ENCODE measurements around the gene DENND1A.

Gene DENND1A

DNA sequence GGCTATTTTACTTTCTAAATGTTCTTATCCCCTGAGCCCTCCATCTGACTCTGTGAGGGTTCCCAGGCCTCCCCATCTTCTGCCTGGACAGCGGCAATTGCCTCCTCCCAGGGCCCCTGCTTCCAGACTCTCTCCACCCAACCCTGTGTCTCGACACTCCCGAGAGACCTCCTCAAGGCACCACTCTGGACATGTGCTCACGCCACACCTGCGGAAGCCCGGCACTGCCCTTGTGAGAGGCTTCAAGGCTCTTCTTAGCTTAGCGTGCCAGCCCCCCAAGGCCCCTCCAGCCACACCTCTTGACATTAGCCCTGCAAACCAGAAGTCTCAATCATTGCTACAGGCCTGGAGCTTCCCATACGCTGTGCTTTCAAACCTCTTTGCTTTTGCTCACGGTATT is 449.8 kb downstream of the DENND1A start:
- DNase-seq = no peak

GRCh38 chr9:123478967-123479602 is 450.8 kb downstream of the DENND1A start:
- DNase-seq = no peak

DNA sequence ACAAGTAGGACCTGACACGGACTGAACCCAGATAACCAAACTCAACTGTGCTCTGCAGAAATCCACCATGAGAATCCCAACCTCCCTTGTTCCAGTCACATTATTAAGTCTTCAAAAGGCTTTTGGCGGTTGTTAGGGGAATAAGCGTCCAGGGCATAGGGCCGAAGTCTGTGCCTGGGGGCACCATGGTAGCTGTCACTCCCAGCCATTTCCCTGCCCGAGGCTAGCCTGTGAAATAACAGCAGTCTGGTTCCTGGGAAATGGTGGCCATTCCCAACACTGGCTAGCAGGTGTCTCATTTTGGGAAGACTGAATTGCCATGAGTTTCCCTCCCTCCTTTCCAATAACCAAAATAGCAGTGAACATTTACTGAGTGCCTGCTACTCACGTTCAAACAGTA is 451.8 kb downstream of the DENND1A start:
- no peak for DNase-seq

GRCh38 chr9:123475407-123475806 is 454.5 kb downstream of the DENND1A start:
- DNase-seq = no peak

DNA sequence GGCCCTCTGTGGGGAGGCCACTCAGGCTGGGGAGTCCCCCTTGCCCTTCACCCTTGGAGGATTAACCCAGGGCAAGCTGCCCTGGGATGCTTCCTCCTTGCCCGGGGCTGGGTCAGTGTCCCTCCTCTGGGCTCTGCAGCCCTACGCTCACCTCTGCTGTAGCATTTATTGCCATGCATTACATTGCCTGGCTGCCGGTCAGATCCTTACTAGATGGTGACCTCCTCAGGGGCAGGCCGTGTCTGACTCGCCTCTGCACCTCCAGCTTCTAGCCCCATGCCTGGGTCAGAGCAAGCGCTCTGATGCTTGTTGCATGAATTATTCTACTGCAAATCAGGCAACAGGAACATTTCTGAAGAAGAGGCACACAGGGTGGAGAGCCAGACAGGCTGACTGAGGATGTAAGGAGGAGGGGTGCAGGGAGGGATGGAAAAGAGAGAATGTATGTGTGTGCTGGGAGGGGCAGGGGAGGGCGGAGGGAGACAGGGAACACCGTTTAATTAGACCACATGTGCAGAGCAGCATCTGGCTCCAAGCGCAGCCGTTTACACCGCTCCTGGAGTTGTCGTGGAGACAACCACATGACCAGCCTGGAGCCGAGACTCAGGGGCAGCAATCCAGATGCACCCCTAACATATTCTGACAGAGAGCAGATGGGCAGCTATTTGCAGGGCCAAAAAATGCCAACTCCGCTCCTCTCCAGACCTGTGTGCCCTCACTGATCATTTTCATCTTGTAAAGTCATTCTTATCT is 456.9 kb downstream of the DENND1A start:
- peak; percentile 89 for DNase-seq

DNA sequence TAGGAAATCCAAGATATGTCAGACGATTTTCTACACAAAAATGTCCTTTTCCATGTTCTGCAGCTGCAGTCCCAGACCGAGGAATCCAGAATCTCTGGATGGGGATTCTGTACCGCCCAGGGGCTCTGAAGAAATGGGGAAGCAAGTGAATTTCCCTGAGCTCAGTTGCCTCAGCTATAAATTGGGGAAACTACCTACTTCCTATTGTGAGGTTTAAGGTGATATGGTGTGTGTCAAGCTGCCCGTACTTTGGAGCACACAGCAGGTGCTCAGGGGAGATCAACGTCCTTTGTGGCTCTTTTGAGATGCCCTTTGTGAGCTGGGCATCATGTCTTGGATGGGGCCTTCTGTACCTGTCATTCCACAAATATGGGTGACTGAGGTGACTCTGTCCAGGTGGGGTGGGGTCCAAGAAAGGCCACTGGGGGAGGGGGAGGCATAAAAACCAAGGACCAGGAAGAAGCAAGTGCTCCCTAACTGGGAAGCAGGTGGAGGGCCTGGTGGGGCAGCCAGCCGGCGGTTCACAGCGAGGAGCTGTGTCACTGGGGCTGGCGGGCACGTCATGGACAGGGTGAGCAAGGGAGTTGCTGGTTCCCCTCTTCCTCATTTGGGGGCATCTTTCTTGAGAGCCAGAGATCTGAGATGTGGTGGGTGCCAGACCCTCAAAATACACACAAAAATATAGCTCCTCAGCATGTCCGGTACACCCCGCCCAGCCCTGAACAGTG is 457.9 kb downstream of the DENND1A start:
- no peak for DNase-seq

GRCh38 chr9:123470991-123471770 is 458.7 kb downstream of the DENND1A start:
- no peak for DNase-seq

GRCh38 chr9:123470121-123470782 is 459.7 kb downstream of the DENND1A start:
- no peak for DNase-seq

DNA sequence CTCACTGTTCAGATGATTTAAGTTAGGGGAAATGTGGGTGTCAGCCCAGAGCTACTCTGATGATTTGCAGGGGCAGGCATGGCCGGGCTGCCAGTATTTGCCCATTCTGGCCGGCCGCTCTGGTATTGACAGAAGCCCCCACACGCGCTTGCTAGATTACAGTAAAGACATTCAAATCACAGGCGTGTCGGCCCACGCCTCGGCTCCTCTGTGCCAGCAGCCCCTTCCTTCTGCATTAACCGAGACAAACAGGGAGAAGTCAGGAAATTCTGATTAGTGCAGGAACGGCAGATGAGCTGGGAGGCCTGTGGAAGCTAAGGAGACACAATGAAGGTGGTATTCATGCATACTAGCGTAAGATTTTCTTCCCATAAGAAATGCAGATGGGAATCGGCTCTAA is 460.6 kb downstream of the DENND1A start:
- no peak for DNase-seq

- DNase-seq = no peak
These were observed 461.4 kb downstream of the DENND1A start for GRCh38 chr9:123468541-123468940.

GRCh38 chr9:123465304-123465703 is 464.6 kb downstream of the DENND1A start:
- DNase-seq = no peak

DNA sequence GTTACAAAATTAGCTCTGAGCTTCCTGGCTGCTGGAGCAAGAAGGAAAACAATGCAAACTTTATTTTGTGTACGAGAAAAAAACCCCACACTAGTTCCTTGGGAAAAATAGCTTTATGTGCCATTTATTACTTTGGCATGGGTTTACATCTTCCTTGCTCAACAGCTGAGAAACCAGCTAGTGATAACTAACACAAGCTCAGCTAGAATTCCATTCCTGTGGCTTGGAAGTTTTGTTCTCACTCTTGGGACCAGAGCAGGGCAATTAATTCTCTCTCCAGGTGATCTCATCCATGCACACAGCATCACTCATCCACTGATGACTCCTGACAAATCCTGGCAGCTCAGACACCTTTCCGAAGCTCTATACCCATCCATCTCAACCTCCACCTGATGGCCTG is 469.8 kb downstream of the DENND1A start:
- DNase-seq = no peak

GRCh38 chr9:123457583-123457982 is 472.3 kb downstream of the DENND1A start:
- no peak for DNase-seq

DNA sequence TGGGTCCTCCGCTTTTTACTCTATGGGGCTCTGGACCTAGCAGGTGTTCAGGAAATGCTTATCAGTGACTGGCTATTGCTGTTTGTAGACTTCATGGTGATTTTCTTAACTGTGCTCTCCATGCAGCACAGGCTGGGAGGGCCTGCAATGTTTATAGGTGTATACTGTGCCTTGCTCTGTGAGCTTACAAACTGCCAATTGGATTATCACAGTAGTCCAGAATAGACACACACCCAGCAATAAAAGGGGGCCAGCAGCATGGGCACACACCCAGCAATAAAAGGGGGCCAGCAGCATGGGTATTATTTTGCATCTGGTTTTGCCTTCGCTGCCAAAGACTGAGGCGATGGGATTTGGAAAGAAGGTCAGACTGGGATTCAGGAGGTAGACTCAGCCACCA is 473.9 kb downstream of the DENND1A start:
- no peak for DNase-seq

GRCh38 chr9:123455187-123455586 is 474.7 kb downstream of the DENND1A start:
- DNase-seq = no peak

DNA sequence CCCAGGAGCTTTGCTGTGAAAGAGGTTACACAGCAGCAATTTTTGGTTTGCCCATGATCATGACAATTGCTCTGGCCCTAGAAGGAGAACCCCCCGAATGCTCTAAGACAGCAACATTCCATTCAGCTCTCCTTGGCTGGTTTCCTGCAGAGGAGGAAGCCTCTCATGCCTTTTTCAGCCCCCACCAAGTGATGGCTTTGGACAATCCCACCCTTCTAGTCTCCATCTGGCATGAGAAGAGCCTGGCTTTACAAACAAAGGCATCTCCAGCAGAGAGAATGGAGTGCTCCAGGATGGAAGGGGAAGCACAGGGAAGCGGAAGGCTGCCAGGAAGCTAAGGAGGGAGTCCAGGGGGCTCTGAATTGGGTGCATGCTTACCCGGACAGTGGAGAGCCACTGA is 475.6 kb downstream of the DENND1A start:
- no peak for DNase-seq

DNA sequence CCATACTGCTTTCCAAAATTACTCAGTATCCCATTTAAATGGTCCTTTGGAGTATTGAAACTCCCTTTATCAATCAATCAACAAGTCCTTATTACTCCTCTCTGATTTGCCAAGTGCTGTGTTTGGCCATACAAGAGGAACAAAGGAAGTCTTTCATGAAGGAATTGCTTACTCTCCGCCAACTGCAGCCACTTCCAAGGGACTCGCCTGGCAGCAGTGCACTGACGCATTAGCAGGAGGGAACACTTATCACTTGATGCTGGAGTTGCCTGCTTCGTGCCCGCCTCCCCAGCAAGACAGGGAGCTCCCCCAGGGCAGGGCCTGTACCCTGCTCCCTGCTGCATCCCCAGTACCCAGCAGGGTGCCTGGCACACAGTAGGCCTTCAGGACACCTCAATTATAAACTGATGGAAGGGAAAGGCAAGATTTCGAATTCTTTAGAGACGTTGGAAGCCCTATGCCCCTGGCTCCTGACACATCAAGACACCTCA is 476.1 kb downstream of the DENND1A start:
- no peak for DNase-seq

- DNase-seq = no peak
These were observed 476.8 kb downstream of the DENND1A start for GRCh38 chr9:123453076-123453667.

- DNase-seq = no peak
These were observed 478.9 kb downstream of the DENND1A start for GRCh38 chr9:123450996-123451395.

- DNase-seq = no peak
These were observed 479.7 kb downstream of the DENND1A start for GRCh38 chr9:123450098-123450770.

- no peak for DNase-seq
These were observed 481.8 kb downstream of the DENND1A start for GRCh38 chr9:123447934-123448646.
